Glutamatergic neuron (in vitro differentiated cells): ENCODE data around the gene FBXL17. TPM values are rescaled to one million over a fixed set of nuclear protein-coding genes. Genes with fewer than 3 reads are reported as not detected.

ENCODE experiments used
- DNase-seq: peaks from one replicate; pipeline ENCODE4 v3.0.0; 2022
- H3K27ac Mint-ChIP-seq: one replicate; pipeline ENCODE4 v1.8.0; 2020; ENCODE audit warnings: mild to moderate bottlenecking, mixed read lengths, inconsistent platforms; ENCODE audit not compliant: unreplicated experiment
- H3K27me3 Mint-ChIP-seq: one replicate; pipeline ENCODE4 v1.8.0; 2020; ENCODE audit warnings: mild to moderate bottlenecking, moderate library complexity, mixed read lengths, inconsistent platforms; ENCODE audit not compliant: unreplicated experiment
- H3K36me3 Mint-ChIP-seq: one replicate; pipeline ENCODE4 v1.8.0; 2020; ENCODE audit warnings: mild to moderate bottlenecking, mixed read lengths, inconsistent platforms; ENCODE audit not compliant: unreplicated experiment
- H3K4me1 Mint-ChIP-seq: one replicate; pipeline ENCODE4 v1.8.0; 2020; ENCODE audit warnings: mild to moderate bottlenecking, low read depth, mixed read lengths, inconsistent platforms; ENCODE audit not compliant: unreplicated experiment
- H3K4me3 Mint-ChIP-seq: one replicate; pipeline ENCODE4 v1.8.0; 2020; ENCODE audit warnings: mild to moderate bottlenecking, mixed read lengths, inconsistent platforms; ENCODE audit not compliant: unreplicated experiment
- H3K9me3 Mint-ChIP-seq: one replicate; pipeline ENCODE4 v1.8.0; 2020; ENCODE audit warnings: mild to moderate bottlenecking, moderate library complexity, mixed read lengths, inconsistent platforms; ENCODE audit not compliant: unreplicated experiment
- total RNA-seq: library from RNA; stranded (reverse); fragmentation: NEBNext Ultra II Directional; extraction: Animal tissue kit (Norgen Biotek cat#: 25700); gene quantifications from one replicate; pipeline ENCODE4 v1.2.1, GENCODE V29; 2021; ENCODE audit not compliant: unreplicated experiment
- TF ChIP-seq, protein P1 (sequence below): fragments of 200-600 bp; sonication (generic); IDR thresholded peaks from one replicate; pipeline ENCODE4 v1.5.0; 2021; ENCODE audit not compliant: partially characterized antibody, unreplicated experiment

The FBXL17 gene
- total RNA-seq, 1 donor from 2014 or later: 20.3 TPM

DNA sequence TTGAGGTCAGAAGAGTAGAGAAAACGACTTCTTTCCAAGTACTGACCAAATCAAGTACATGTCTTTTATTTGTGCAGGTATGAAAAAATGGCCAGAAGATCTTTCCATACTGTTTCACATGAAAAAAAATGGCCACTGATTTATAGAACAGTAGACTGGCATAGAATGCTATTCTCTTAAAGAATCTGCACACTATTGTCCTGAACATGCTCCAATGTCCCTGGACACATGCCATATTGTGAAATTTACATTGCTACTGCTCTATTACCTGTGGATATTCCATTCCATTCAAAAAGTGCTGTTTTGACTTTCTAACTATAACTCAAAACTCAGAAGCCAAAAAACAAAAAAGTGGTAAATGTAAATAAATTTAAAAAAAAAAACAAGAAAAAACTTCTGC is 60.6 kb downstream of the FBXL17 start:
- Mint-ChIP-seq H3K9me3 (no peaks in the 10 kb centered on the region), H3K4me3 (no peak overlapping the region), H3K27ac (no peak overlapping the region), H3K36me3 (no peaks in the 10 kb centered on the region), H3K27me3 (no peaks in the 10 kb centered on the region), H3K4me1 (no peaks in the 10 kb centered on the region)
- TF ChIP-seq, protein P1, sequence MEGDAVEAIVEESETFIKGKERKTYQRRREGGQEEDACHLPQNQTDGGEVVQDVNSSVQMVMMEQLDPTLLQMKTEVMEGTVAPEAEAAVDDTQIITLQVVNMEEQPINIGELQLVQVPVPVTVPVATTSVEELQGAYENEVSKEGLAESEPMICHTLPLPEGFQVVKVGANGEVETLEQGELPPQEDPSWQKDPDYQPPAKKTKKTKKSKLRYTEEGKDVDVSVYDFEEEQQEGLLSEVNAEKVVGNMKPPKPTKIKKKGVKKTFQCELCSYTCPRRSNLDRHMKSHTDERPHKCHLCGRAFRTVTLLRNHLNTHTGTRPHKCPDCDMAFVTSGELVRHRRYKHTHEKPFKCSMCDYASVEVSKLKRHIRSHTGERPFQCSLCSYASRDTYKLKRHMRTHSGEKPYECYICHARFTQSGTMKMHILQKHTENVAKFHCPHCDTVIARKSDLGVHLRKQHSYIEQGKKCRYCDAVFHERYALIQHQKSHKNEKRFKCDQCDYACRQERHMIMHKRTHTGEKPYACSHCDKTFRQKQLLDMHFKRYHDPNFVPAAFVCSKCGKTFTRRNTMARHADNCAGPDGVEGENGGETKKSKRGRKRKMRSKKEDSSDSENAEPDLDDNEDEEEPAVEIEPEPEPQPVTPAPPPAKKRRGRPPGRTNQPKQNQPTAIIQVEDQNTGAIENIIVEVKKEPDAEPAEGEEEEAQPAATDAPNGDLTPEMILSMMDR: no peak
- DNase-seq: no peak

DNA sequence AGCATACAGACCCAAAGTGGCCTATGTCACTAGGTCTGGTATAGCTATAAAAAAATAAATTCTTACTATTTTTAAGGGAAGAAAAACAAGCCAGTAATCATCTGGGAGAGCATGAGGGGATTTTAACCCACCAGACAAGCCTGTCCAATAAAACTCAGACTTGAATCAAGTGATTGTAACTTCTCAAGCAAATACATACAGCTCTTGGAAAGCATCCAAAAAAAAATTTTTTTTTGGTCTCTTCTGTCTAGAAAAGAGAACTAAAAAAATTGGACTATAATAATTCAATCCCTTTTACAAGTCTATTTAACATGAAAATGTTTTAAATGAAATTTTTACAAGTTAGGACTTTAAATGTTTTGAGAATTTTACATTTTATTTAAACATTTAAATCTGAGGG is 61.7 kb downstream of the FBXL17 start:
- H3K27ac Mint-ChIP-seq: no peak overlapping the region
- no peaks in the 10 kb centered on the region for H3K27me3 Mint-ChIP-seq
- H3K4me3 Mint-ChIP-seq: no peak overlapping the region
- TF ChIP-seq, protein P1: no peak
- no peak for DNase-seq
- H3K4me1 Mint-ChIP-seq: no peaks in the 10 kb centered on the region
- no peaks in the 10 kb centered on the region for H3K36me3 Mint-ChIP-seq
- H3K9me3 Mint-ChIP-seq: no peaks in the 10 kb centered on the region

DNA sequence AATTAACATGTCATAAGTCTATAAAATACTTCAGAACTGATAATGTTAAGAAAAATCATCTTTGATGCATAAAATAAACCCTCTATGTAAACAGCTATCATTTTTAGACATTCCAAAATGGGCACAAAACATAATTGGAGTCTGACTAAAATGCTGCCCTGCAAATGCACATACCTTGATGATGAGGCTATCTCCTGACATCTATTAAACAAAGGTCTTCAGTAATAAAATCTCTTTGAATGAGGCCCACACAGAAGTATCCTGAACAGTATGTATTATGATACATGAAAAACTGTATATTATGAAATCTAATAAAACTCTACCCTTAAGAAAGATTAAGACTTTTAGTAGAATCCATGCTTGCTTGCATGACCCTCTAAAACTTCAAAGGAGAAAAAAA is 66.1 kb downstream of the FBXL17 start:
- TF ChIP-seq, protein P1: no peak
- H3K27ac Mint-ChIP-seq: no peak overlapping the region
- no peaks in the 10 kb centered on the region for H3K36me3 Mint-ChIP-seq
- no peaks in the 10 kb centered on the region for H3K27me3 Mint-ChIP-seq
- DNase-seq: no peak
- no peaks in the 10 kb centered on the region for H3K9me3 Mint-ChIP-seq
- H3K4me1 Mint-ChIP-seq: no peaks in the 10 kb centered on the region
- no peak overlapping the region for H3K4me3 Mint-ChIP-seq

DNA sequence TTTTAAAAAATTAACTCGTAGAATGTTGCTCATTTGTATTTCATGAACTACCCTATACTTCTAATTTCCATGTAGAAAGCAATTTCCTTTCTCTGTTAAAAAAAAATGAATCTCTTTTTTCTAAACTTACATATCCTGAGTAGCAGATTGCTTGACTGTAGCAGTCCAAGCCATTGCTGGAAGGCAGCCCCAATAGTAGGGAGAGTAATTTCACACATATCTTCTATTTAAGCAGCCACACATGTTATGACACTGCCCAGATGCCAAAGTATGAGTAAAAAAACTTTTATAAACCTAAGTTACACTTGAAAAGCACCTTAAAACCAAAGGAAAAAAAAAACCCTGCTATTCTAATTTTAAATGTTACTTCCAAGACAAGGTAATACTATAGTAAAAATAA is 69.6 kb downstream of the FBXL17 start:
- H3K4me3 Mint-ChIP-seq: no peak overlapping the region
- TF ChIP-seq, protein P1: no peak
- no peaks in the 10 kb centered on the region for H3K4me1 Mint-ChIP-seq
- H3K36me3 Mint-ChIP-seq: no peaks in the 10 kb centered on the region
- no peaks in the 10 kb centered on the region for H3K9me3 Mint-ChIP-seq
- H3K27ac Mint-ChIP-seq: no peak overlapping the region
- no peak for DNase-seq
- no peaks in the 10 kb centered on the region for H3K27me3 Mint-ChIP-seq

DNA sequence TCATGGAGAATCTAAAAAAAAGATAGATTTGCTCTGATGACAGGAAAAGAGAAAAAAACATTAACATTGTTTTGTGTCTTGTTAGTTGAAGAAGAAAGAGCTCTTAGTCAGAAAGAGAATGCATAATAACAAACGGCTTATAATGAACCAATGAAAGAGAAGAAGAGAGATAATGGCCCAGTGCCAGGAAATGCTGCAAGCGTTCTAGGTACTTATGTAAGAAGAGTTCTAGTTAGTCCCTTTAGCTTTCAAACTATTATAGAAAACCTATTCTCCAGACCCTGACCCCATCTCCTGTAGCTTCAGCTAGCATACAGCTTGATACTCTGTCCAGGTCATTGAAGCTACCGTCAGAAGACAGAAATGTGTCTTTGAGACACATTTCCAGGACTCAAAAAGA is 70.2 kb downstream of the FBXL17 start:
- H3K36me3 Mint-ChIP-seq: no peaks in the 10 kb centered on the region
- no peaks in the 10 kb centered on the region for H3K4me1 Mint-ChIP-seq
- H3K4me3 Mint-ChIP-seq: no peak overlapping the region
- H3K27me3 Mint-ChIP-seq: no peaks in the 10 kb centered on the region
- no peak overlapping the region for H3K27ac Mint-ChIP-seq
- no peaks in the 10 kb centered on the region for H3K9me3 Mint-ChIP-seq
- TF ChIP-seq, protein P1: no peak
- DNase-seq: no peak
